ENCODE measurements around the gene GRK5. TPM values are rescaled to one million over a fixed set of nuclear protein-coding genes. Genes with fewer than 3 reads are reported as not detected.

The GRK5 gene
- total and polyA plus RNA-seq, 2 donors = 23.8 to 27.0 TPM

- H3K36me3 ChIP-seq (ENCODE audit: insufficient read depth) = no peaks in the 10 kb centered on the region
- H3K4me3 ChIP-seq (ENCODE audit: low read depth, low read length) = no peak overlapping the region
- WGBS = 93% methylated on average over 21 of the region's 21 CpGs
- no peak overlapping the region for H3K27ac ChIP-seq (ENCODE audit: low read depth)
- no peak for DNase-seq (ENCODE audit: extremely low spot score)
- H3K4me1 ChIP-seq (ENCODE audit: insufficient read depth) = no peaks in the 10 kb centered on the region
These were observed 239.3 kb downstream of the GRK5 start for GRCh38 chr10:119446441-119447277.

- no peaks in the 10 kb centered on the region for H3K36me3 ChIP-seq (ENCODE audit: insufficient read depth)
- H3K4me3 ChIP-seq (ENCODE audit: low read depth, low read length) = no peak overlapping the region
- 88% methylated on average over 7 of the region's 7 CpGs for WGBS
- H3K4me1 ChIP-seq (ENCODE audit: insufficient read depth) = no peaks in the 10 kb centered on the region
- no peak for DNase-seq (ENCODE audit: extremely low spot score)
- H3K27ac ChIP-seq (ENCODE audit: low read depth) = no peak overlapping the region
These were observed 240.1 kb downstream of the GRK5 start for GRCh38 chr10:119447421-119447820.

- Histone ChIP-seq H3K4me1 (ENCODE audit: insufficient read depth) (no peaks in the 10 kb centered on the region), H3K27ac (ENCODE audit: low read depth) (no peak overlapping the region), H3K4me3 (ENCODE audit: low read depth, low read length) (no peak overlapping the region), H3K36me3 (ENCODE audit: insufficient read depth) (no peaks in the 10 kb centered on the region)
- DNase-seq (ENCODE audit: extremely low spot score) = no peak
- 94% methylated on average over 18 of the region's 18 CpGs for WGBS
These were observed 240.6 kb downstream of the GRK5 start for GRCh38 chr10:119447823-119448546.

DNA sequence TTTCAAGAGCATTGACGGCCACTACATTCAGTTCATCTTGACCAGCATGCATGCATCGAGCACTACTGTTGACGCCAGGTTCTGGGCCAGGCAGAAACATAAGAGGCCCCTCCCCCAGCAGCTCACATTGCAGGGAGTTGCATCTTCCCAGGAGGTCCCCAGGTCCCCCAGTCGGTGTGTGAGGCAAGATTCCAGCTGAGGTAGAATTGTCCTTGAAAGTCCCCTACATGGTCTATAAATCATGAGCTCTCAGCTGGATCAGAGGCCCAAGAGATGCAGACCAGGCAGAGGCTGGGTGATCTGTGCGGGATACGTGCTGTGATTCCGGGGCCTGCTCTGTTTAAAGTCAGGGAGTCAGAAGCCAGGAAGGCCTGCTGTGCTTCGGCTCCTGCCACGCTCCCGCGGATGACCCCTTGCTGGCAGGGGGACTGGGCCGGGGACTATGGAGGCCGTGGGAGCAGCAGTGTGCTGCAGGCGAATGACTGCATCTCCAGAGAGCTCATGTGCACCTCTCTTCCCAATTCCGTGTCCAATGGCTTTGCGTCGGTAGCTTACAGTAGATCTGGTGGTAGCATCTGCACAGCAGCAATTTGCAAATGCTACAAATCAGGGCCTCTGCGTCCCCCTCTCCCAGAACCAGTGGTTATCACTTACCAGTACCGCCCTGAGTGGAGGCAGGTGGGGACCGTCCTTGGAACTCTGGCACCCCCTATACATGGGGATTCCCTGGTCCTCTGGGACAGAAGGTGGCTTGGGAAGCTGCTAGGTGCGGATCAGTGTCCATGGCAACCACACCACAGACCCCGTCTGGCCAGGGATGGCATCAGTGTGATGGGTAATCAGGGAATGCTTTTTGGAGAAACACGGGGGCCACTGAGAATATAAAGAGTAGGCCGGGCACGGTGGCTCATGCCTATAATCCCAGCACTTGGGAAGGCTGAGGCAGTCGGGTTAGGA lies 241.5 kb downstream of the GRK5 start:
- Histone ChIP-seq H3K27ac (ENCODE audit: low read depth) (no peak overlapping the region), H3K4me1 (ENCODE audit: insufficient read depth) (no peaks in the 10 kb centered on the region), H3K4me3 (ENCODE audit: low read depth, low read length) (no peak overlapping the region), H3K36me3 (ENCODE audit: insufficient read depth) (no peaks in the 10 kb centered on the region)
- no peak for DNase-seq (ENCODE audit: extremely low spot score)
- WGBS = 89% methylated on average over 26 of the region's 26 CpGs

DNA sequence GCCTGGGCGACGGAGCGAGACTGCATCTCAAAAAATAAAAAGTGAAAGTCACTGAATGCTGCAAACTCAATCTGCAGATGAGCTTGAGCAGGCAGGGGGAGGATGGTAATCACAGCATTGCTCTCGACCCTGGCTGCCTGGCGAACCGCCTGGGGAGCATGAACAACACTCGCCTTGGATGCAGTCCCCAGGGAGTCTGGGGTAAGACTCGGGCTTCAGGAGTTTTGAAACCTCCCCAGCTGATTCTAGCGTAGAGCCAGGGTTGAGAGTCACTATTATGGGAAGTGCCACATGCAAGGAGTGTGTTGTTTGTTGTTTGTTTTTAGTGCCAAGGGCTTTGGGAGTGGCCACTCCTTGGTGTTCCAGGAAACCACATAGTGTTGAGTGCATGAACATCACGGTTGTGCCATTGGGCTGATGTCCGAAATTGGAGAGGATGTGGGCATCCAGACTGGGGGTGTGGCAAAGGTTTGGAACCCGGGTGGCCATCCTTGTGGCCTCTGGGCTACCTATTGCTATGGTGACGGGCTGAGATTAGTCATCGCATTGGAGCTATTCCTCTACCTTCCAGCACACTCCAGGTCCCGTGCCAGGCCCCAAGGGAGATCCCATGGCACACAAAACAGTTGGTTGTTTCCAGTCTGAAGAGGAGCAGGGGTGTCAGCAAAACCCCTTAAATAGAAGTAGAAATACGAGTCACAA lies 242.5 kb downstream of the GRK5 start:
- Histone ChIP-seq H3K27ac (ENCODE audit: low read depth) (no peak overlapping the region), H3K36me3 (ENCODE audit: insufficient read depth) (no peaks in the 10 kb centered on the region)
- DNase-seq (ENCODE audit: extremely low spot score) = no peak

GRCh38 chr10:119450606-119451299 lies 243.4 kb downstream of the GRK5 start:
- WGBS = 82% methylated on average over 16 of the region's 16 CpGs
- H3K27ac ChIP-seq (ENCODE audit: low read depth) = no peak overlapping the region

More for the DNA sequence above, 242.5 kb downstream of the GRK5 start:
- WGBS = 81% methylated on average over 16 of the region's 16 CpGs
- Histone ChIP-seq H3K4me1 (ENCODE audit: insufficient read depth) (no peaks in the 10 kb centered on the region), H3K4me3 (ENCODE audit: low read depth, low read length) (no peak overlapping the region)

GRCh38 chr10:119451300-119451896 lies 244.0 kb downstream of the GRK5 start:
- H3K27ac ChIP-seq (ENCODE audit: low read depth) = no peak overlapping the region
- WGBS = 92% methylated on average over 16 of the region's 16 CpGs
- H3K4me1 ChIP-seq (ENCODE audit: insufficient read depth) = no peaks in the 10 kb centered on the region
- DNase-seq (ENCODE audit: extremely low spot score) = no peak
- H3K4me3 ChIP-seq (ENCODE audit: low read depth, low read length) = no peak overlapping the region
- H3K36me3 ChIP-seq (ENCODE audit: insufficient read depth) = no peaks in the 10 kb centered on the region

More at GRCh38 chr10:119450606-119451299, 243.4 kb downstream of the GRK5 start:
- Histone ChIP-seq H3K4me3 (ENCODE audit: low read depth, low read length) (no peak overlapping the region), H3K4me1 (ENCODE audit: insufficient read depth) (no peaks in the 10 kb centered on the region), H3K36me3 (ENCODE audit: insufficient read depth) (no peaks in the 10 kb centered on the region)
- DNase-seq (ENCODE audit: extremely low spot score) = no peak

- 95% methylated on average over 14 of the region's 14 CpGs for WGBS
- no peaks in the 10 kb centered on the region for H3K4me1 ChIP-seq (ENCODE audit: insufficient read depth)
These were observed 245.0 kb downstream of the GRK5 start for GRCh38 chr10:119452396-119452795.

DNA sequence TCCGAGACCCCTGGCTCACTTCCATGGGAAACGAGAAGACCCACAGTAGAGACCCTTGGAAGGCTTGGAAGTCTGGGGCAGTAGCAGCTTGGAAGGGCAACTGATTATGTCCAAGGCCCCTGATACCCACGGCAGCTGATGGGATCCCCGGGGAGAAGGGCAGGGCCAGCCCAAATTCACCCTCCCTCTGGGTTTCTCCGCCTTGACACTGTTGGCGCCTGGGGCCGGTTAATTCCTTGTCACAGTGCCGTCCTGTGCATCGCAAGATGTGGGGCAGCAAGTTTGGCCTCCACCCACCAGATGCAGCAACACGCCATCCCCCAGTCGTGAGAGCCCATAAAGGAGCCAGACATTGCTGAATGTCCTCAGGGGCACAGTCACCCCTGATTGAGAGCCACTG lies 245.9 kb downstream of the GRK5 start:
- Histone ChIP-seq H3K36me3 (ENCODE audit: insufficient read depth) (no peaks in the 10 kb centered on the region), H3K4me3 (ENCODE audit: low read depth, low read length) (no peak overlapping the region)

More at GRCh38 chr10:119452396-119452795, 245.0 kb downstream of the GRK5 start:
- no peak overlapping the region for H3K4me3 ChIP-seq (ENCODE audit: low read depth, low read length)
- H3K27ac ChIP-seq (ENCODE audit: low read depth) = no peak overlapping the region
- no peak for DNase-seq (ENCODE audit: extremely low spot score)
- no peaks in the 10 kb centered on the region for H3K36me3 ChIP-seq (ENCODE audit: insufficient read depth)

DNA sequence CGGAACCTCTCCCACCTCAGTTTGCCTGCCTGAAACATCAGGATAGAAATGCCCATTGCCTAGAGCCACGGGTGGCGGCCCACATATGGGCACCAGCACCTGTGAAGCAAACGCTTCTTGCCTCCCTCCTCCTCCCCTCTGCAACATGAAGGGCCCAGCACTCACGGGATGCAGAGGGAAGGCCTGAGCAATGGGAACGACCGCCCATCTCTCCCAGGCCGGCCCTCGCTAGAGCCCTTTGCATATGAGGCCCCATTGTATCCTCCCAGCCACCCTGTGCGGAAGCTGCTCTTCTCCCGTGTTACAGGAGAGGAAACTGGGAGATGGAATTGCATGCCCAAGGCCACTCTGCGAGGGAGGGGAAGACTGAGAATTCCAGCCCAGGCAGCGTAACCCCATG lies 246.9 kb downstream of the GRK5 start:
- DNase-seq (ENCODE audit: extremely low spot score) = no peak
- no peak overlapping the region for H3K4me3 ChIP-seq (ENCODE audit: low read depth, low read length)
- no peak overlapping the region for H3K27ac ChIP-seq (ENCODE audit: low read depth)
- no peaks in the 10 kb centered on the region for H3K4me1 ChIP-seq (ENCODE audit: insufficient read depth)
- WGBS = 86% methylated on average over 13 of the region's 13 CpGs
- H3K36me3 ChIP-seq (ENCODE audit: insufficient read depth) = no peaks in the 10 kb centered on the region

More for the DNA sequence above, 245.9 kb downstream of the GRK5 start:
- Histone ChIP-seq H3K27ac (ENCODE audit: low read depth) (no peak overlapping the region), H3K4me1 (ENCODE audit: insufficient read depth) (no peaks in the 10 kb centered on the region)
- 93% methylated on average over 11 of the region's 11 CpGs for WGBS
- no peak for DNase-seq (ENCODE audit: extremely low spot score)

DNA sequence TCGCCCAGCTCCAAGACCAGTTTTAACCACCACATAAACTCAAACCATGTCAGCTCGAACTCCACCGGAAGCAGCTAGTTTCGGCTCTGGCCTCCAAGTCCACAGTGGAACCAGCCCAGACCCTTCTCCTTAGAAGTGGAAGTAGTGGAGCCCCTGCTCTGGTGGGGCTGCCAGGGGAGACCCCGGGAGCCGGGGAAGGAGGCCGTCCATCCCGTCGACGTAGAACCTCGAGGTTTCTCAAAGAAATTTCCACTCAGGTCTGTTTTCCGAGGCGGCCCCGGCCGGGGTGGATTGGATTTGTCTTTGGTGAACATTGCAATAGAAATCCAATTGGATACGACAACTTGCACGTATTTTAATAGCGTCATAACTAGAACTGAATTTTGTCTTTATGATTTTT lies 247.6 kb downstream of the GRK5 start:
- Histone ChIP-seq H3K36me3 (ENCODE audit: insufficient read depth) (no peaks in the 10 kb centered on the region), H3K4me3 (ENCODE audit: low read depth, low read length) (no peak overlapping the region), H3K27ac (ENCODE audit: low read depth) (no peak overlapping the region), H3K4me1 (ENCODE audit: insufficient read depth) (no peaks in the 10 kb centered on the region)
- no peak for DNase-seq (ENCODE audit: extremely low spot score)
- WGBS = 94% methylated on average over 18 of the region's 18 CpGs
